Liver (tissue), 3 donors: ENCODE results near the gene IGF2BP3.

Source experiments
- CTCF ChIP-seq: fragments of 150-350 bp; IDR thresholded peaks from 2 replicates; pipeline ENCODE4 v1.5.1; 2017; ENCODE audit warnings: improper control_type of control experiment, low read depth, low read length; ENCODE audit not compliant: missing input control
- EGR1 ChIP-seq, 2 donors: IDR thresholded peaks; 2 replicates each; pipeline ENCODE4 v1.6.1; 2016 to 2018; ENCODE audit warnings: antibody characterized with exemption in 2 of 2, low read depth in 2 of 2
- FOXA2 ChIP-seq: IDR thresholded peaks from 2 replicates; pipeline ENCODE4 v1.6.1; 2016; ENCODE audit warnings: antibody characterized with exemption
- HNF4A ChIP-seq, 2 donors: conservative IDR thresholded peaks; 2 replicates each; pipeline ENCODE4 v1.6.1; 2016; ENCODE audit warnings: antibody characterized with exemption in 2 of 2, mild to moderate bottlenecking in 2 of 2
- JUND ChIP-seq, 2 donors: IDR thresholded peaks; 2 replicates each; pipeline ENCODE4 v1.6.1; 2016; ENCODE audit warnings: antibody characterized with exemption in 2 of 2
- MAX ChIP-seq: IDR thresholded peaks from 2 replicates; pipeline ENCODE4 v1.6.1; 2016; ENCODE audit warnings: antibody characterized with exemption
- REST ChIP-seq: IDR thresholded peaks from 2 replicates; pipeline ENCODE4 v1.6.1; 2016; ENCODE audit warnings: antibody characterized with exemption, mild to moderate bottlenecking
- RXRA ChIP-seq, 2 donors: IDR thresholded peaks; 2 replicates each; pipeline ENCODE4 v1.6.1; 2017 to 2018; ENCODE audit warnings: antibody characterized with exemption in 2 of 2, mild to moderate bottlenecking in 1 of 2
- SP1 ChIP-seq: IDR thresholded peaks from 2 replicates; pipeline ENCODE4 v1.6.1; 2018; ENCODE audit warnings: antibody characterized with exemption, mild to moderate bottlenecking
- TAF1 ChIP-seq: conservative IDR thresholded peaks from 2 replicates; pipeline ENCODE4 v1.6.1; 2016; ENCODE audit warnings: antibody characterized with exemption, mild to moderate bottlenecking
- YY1 ChIP-seq: IDR thresholded peaks from 2 replicates; pipeline ENCODE4 v1.6.1; 2016; ENCODE audit warnings: antibody characterized with exemption, mild to moderate bottlenecking
- donor health status: healthy.
- donor health status: healthy.

GRCh38 chr7:23267357-23267756 is 202.9 kb downstream of the IGF2BP3 start:
- TF ChIP-seq CTCF (no peak), FOXA2 (no peak), REST (no peak), JUND (IDR thresholded peaks at IDR 0.05) (no peak), TAF1 (no peak), EGR1 (IDR thresholded peaks at IDR 0.05; ENCODE audit: low read depth in 2 of 2) (no peak), MAX (no peak), SP1 (no peak), YY1 (no peak), HNF4A (conservative IDR thresholded peaks at IDR 0.05) (no peak), RXRA (IDR thresholded peaks at IDR 0.05) (no peak)
